GM19463 (cell line): ENCODE measurements around the gene MARVELD1.
"Not testable (repeated sequence)": the region's sequence is repeated elsewhere in the genome, so short reads cannot be mapped to it uniquely, and the experiment has no call there.

Experiments
- ATAC-seq: cut with Tn5 transposase; IDR thresholded peaks from one replicate; pipeline ENCODE4 v1.9.1; 2021; ENCODE audit warnings: mild to moderate bottlenecking, moderate library complexity; ENCODE audit not compliant: unreplicated experiment

MARVELD1 gene

DNA sequence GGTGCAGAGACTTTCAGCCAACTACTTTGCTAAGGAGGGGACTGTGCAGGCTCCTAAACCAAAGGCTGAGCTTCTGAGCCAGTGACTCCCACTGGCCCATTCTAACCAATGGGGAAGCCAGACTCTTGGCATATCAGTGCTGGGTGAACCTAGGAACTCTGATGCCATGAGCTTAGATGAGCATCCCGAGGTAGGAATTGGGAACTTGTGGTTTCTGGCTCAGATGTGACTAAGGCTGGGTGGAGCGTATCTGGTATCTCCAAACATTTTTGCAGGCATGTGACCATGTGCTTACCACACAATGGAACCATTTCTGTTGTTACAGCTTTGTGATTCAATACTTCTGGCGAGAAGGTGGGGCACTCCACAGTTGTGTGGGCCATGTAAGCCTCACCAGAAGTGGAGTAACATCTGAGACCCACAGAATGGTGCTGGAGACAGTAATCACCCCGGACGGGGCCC is 23.9 kb upstream of the MARVELD1 start:
- no peak for ATAC-seq

- ATAC-seq = no peak
Observed at GRCh38 chr10:97690133-97690532, 23.4 kb upstream of the MARVELD1 start.

- not testable (repeated sequence) for ATAC-seq
Observed at GRCh38 chr10:97698072-97698655, 15.4 kb upstream of the MARVELD1 start.

GRCh38 chr10:97701438-97702069 is 12.0 kb upstream of the MARVELD1 start:
- peak; percentile 65 for ATAC-seq

GRCh38 chr10:97703398-97704067 is 10.0 kb upstream of the MARVELD1 start:
- ATAC-seq = no peak

GRCh38 chr10:97704341-97704740 is 9.2 kb upstream of the MARVELD1 start:
- no peak for ATAC-seq

- no peak for ATAC-seq
Observed at GRCh38 chr10:97705006-97705670, 8.4 kb upstream of the MARVELD1 start.

DNA sequence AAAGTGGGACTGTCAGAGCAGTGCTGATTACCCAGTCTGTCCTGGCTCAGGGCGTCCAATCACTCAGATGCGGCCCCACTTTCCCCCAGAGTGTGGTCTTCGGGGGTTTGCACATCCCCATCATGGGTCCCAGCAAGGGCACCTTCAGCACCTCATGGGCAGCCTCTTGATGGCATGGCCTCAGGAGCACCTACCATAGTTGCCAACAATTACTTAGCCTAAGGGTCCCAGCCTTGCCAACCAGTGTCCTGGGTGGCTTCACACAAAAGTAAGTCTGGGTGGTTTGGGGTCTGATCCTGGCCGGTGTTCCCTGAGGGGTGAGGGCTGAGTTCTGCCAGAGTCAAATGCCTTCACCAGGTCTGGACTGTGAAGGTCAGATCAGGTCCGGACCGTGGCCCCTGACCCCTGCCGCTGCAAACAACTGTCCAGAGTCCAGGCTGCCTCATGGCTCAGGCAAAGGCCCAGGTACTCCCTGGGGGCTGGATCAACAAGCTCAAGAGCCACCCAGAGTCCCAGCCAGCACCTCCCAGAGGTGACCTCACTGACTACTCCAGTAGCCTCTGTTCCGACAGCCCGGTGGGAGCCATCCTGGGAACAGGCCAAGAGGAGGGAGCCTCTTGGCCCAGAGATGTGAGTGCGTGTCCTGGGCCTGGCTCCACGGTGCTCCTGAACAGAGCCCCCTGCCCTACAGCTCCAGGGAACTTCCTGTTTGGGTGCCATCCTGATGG is 6.2 kb upstream of the MARVELD1 start:
- ATAC-seq = no peak

GRCh38 chr10:97708167-97708566 is 5.4 kb upstream of the MARVELD1 start:
- ATAC-seq = no peak

GRCh38 chr10:97708976-97709946 is 4.3 kb upstream of the MARVELD1 start:
- ATAC-seq = no peak

- no peak for ATAC-seq
Observed at GRCh38 chr10:97711640-97712572, 1.6 kb upstream of the MARVELD1 start.

- peak; percentile 80 for ATAC-seq
Observed at GRCh38 chr10:97713826-97714400, 383 bp downstream of the MARVELD1 start.

GRCh38 chr10:97714401-97715258 is 1.1 kb downstream of the MARVELD1 start:
- ATAC-seq = peak; percentile 34

- ATAC-seq = no peak
Observed at GRCh38 chr10:97715259-97715874, 1.8 kb downstream of the MARVELD1 start.

- ATAC-seq = no peak
Observed at GRCh38 chr10:97717627-97718026, 4.1 kb downstream of the MARVELD1 start.

DNA sequence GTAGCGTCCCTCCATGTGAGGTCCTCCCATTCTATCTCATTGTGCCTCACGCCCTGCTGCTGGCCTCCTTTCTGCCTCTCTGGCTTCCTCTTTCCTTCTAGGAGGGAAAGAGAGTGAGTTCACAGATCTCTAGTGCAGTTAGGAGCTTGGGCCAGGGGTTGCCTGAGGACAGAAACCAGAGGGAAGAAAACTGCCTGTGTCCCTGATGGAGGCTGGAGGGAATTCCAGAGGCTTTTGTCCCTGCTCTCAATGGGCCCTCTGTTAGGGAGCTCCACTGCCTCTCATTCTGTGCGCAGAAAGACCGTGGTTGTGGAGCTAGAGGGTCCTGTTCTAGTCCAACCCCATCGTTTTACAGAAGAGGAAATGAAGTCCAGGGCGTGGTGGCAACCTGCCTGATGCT is 4.6 kb downstream of the MARVELD1 start:
- no peak for ATAC-seq

DNA sequence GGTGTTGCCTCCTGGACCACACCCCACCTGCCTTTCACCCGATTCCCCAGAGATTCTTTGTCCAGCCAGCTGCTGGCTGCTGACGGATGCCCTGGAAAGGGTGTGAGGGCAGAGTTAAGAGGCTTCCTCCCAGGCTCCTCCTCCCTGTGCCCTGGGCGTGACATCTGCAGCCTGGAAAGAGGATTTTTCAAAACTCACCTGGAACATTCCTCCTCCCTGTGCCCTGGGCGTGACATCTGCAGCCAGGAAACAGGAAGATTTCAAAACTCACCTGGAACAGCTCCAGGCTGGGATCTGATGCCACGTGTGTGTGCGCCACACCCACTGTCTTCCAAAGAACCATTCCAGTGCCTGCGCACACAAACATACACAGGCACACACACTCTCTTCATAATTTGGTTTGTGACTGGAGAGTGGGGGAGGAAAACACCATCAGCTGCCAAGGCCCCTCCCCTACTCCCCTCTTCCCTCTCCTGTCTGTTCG is 5.2 kb downstream of the MARVELD1 start:
- ATAC-seq = no peak
